Loucy (cell line): ENCODE results near the gene HOXA6.

Experiments used
- CTCF ChIP-seq: fragments of 200-600 bp; sonication (generic); conservative IDR thresholded peaks from 2 replicates; pipeline ENCODE4 v1.5.1; 2014; ENCODE audit warnings: mild to moderate bottlenecking, antibody characterized with exemption, low read length
- EZH2phosphoT487 ChIP-seq: fragments of 200-600 bp; IDR thresholded peaks from 2 replicates; pipeline ENCODE4 v1.6.1; 2018; ENCODE audit warnings: antibody characterized with exemption, mild to moderate bottlenecking, moderate library complexity, borderline replicate concordance

DNA sequence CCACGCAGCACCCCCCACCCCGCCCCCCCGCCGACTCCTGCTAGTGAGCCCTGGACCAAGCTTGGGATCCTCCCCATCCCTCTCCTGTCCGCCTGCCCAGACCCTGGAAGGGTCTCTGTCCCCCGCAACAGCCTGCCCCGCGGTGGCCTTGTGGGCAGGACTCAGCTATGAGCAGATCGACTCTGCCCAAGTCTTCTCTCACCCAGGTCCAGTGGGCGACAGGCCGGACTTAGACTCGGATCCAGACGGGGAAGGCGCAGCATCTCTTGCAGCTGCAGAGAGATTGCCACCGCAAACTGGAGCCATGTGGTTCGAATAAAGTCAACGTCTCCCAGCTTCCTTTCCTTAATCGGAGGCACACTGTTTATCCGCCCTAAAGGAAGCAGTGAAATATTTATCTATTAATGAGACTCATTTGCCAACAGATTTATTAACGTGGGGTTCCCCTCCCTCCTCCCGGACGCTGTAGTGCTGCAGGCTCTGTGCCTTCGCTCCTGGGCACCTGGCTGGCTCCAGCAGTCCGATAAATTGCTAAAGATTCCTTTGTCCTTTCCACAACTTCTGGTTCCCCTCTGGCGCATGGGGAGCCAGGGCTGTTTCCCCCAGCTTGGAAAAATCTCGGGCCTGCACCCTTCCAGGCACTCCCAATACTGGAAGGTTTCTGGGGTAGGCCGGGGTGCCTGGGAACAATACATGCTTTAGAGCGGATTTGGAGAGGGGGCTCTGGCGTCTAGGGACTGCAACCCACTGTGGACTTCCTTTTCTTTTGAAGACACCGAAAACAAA, 9.5 kb upstream of the HOXA6 start:
- no peak for TF ChIP-seq CTCF
- no peak for TF ChIP-seq EZH2phosphoT487
